Measurements from ENCODE around the gene CASR.
"Not testable (repeated sequence)": the region's sequence is repeated elsewhere in the genome, so short reads cannot be mapped to it uniquely, and the experiment has no call there.

Gene CASR

DNA sequence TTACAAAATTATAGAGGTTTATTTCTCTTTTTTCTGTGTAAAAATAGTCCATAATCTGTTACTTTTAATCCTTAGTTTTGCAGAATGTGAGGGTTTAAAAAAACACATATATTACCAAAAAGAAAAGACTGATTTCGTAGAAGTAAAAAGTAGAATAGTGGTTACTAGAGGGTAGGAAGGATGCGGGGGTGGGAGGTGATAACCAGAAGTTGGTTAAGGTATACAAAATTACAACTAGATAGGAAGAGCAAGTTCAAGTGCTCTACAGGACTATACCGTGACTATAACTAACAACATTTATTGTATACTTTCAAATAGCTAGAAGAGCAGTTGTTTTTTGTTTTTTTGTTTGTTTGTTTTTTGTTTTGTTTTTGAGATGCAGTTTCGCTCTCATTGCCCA is 16.1 kb downstream of the CASR start (continued):
- TF ChIP-seq ZNF335 (tag by site-specific recombination; conservative IDR thresholded peaks at IDR 0.05) (no peak), ZNF239 (tag by site-specific recombination; IDR thresholded peaks at IDR 0.05) (no peak), ZNF843 (tag by site-specific recombination; IDR thresholded peaks at IDR 0.05) (no peak), TSHZ1 (tag by site-specific recombination; IDR thresholded peaks at IDR 0.05; ENCODE audit: borderline replicate concordance) (no peak), ZNF521 (tag by site-specific recombination; IDR thresholded peaks at IDR 0.05) (no peak)
- TF ChIP-seq, protein P1, sequence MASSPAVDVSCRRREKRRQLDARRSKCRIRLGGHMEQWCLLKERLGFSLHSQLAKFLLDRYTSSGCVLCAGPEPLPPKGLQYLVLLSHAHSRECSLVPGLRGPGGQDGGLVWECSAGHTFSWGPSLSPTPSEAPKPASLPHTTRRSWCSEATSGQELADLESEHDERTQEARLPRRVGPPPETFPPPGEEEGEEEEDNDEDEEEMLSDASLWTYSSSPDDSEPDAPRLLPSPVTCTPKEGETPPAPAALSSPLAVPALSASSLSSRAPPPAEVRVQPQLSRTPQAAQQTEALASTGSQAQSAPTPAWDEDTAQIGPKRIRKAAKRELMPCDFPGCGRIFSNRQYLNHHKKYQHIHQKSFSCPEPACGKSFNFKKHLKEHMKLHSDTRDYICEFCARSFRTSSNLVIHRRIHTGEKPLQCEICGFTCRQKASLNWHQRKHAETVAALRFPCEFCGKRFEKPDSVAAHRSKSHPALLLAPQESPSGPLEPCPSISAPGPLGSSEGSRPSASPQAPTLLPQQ (tag by site-specific recombination; IDR thresholded peaks at IDR 0.05) = no peak
- TF ChIP-seq, protein P2, sequence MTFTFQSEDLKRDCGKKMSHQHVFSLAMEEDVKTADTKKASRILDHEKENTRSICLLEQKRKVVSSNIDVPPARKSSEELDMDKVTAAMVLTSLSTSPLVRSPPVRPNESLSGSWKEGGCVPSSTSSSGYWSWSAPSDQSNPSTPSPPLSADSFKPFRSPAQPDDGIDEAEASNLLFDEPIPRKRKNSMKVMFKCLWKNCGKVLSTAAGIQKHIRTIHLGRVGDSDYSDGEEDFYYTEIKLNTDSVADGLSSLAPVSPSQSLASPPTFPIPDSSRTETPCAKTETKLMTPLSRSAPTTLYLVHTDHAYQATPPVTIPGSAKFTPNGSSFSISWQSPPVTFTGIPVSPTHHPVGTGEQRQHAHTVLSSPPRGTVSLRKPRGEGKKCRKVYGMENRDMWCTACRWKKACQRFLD (tag by site-specific recombination; IDR thresholded peaks at IDR 0.05) = no peak

DNA sequence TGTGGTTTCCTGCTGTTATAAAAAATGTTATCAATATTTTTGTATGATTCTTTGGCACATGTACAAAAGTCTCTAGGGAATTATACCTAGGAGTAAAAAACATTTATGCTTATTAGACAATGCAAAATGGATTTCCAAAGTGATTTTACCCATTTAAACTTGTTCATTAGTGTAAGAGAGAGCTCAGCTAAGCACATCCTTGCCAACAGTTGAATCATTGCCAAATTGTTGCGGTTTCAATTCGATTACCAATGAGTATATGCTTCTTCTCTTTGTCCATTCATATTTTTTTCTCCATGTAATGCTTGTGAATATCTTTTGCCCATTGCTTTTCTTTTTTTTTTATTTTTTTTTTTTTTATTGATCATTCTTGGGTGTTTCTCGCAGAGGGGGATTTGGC is 17.2 kb downstream of the CASR start:
- TF ChIP-seq ZNF169 (tag by site-specific recombination; IDR thresholded peaks at IDR 0.05) (no peak), ZNF548 (tag by site-specific recombination; IDR thresholded peaks at IDR 0.05) (no peak), KLF10 (tag by site-specific recombination; IDR thresholded peaks at IDR 0.05) (no peak), ZNF596 (tag by site-specific recombination; IDR thresholded peaks at IDR 0.05) (no peak), ZNF214 (tag by site-specific recombination; IDR thresholded peaks at IDR 0.05; ENCODE audit: borderline replicate concordance) (no peak), ZNF707 (tag by site-specific recombination; IDR thresholded peaks at IDR 0.05) (no peak), ZNF184 (tag by site-specific recombination; IDR thresholded peaks at IDR 0.05) (no peak), ZNF24 (tag by site-specific recombination; IDR thresholded peaks at IDR 0.05) (no peak), ZSCAN4 (tag by site-specific recombination; IDR thresholded peaks at IDR 0.05) (no peak), ZNF121 (tag by site-specific recombination; IDR thresholded peaks at IDR 0.05) (no peak), ZSCAN30 (tag by site-specific recombination; IDR thresholded peaks at IDR 0.05) (no peak)
- no peak overlapping the region for H3K27ac ChIP-seq (ENCODE audit: extremely low read depth, low read depth, low read length)
- ChIA-PET CTCF (no interaction called here), POLR2A (no interaction called here)
- H3K36me3 ChIP-seq (ENCODE audit: control insufficient read depth in 2 of 2, insufficient read depth in 1 of 2, low read length in 2 of 2) = no peaks in the 10 kb centered on the region
- no peak overlapping the region for H3K4me3 ChIP-seq (ENCODE audit: low read depth, low read length)
- no peaks in the 10 kb centered on the region for H3K4me1 ChIP-seq (ENCODE audit: control insufficient read depth, insufficient read depth, low read length)
- no peaks in the 10 kb centered on the region for H3K9me3 ChIP-seq (ENCODE audit: control insufficient read depth, insufficient read depth, low read depth, low read length)

- POLR2A ChIA-PET; H3K27ac ChIP-seq (ENCODE audit: extremely low read depth, low read depth, low read length); H3K36me3 ChIP-seq (ENCODE audit: control insufficient read depth in 2 of 2, insufficient read depth in 1 of 2, low read length in 2 of 2); H3K9me3 ChIP-seq (ENCODE audit: control insufficient read depth, insufficient read depth, low read depth, low read length); H3K4me1 ChIP-seq (ENCODE audit: control insufficient read depth, insufficient read depth, low read length); H3K4me3 ChIP-seq (ENCODE audit: low read depth, low read length); CTCF ChIA-PET: not testable (repeated sequence)
Measured at GRCh38 chr3:122201476-122201875, 18.0 kb downstream of the CASR start.
